Activated naive CD4-positive, alpha-beta T cell (primary cell): ENCODE data around the gene FKBP11.
"Not testable (repeated sequence)": the region's sequence is repeated elsewhere in the genome, so short reads cannot be mapped to it uniquely, and the experiment has no call there.

ENCODE experiments used
- DNase-seq, 4 experiments: peaks; one replicate each; lab custom pipeline; 2025; lab: John Stamatoyannopoulos, UW

FKBP11 gene

GRCh38 chr12:48907245-48907644, 18.0 kb downstream of the FKBP11 start:
- no peak for DNase-seq

- DNase-seq, result peak; percentile 37 to 81 (median 75)
Measured at GRCh38 chr12:48903982-48904411, 21.3 kb downstream of the FKBP11 start.

GRCh38 chr12:48903363-48903981, 21.8 kb downstream of the FKBP11 start:
- DNase-seq, result no peak

GRCh38 chr12:48901278-48901677, 24.0 kb downstream of the FKBP11 start:
- DNase-seq, result no peak

GRCh38 chr12:48899651-48900050, 25.6 kb downstream of the FKBP11 start:
- no peak for DNase-seq

- no peak for DNase-seq
Measured at GRCh38 chr12:48894271-48894670, 31.0 kb downstream of the FKBP11 start.

GRCh38 chr12:48890657-48891418, 34.5 kb downstream of the FKBP11 start:
- DNase-seq, result peak; percentile 34 to 68 (median 49)

GRCh38 chr12:48889679-48890078, 35.6 kb downstream of the FKBP11 start:
- DNase-seq, result no peak

- DNase-seq, result no peak
Measured at GRCh38 chr12:48883305-48884161, 41.8 kb downstream of the FKBP11 start.

GRCh38 chr12:48882972-48883304, 42.4 kb downstream of the FKBP11 start:
- no peak for DNase-seq

GRCh38 chr12:48882315-48882687, 43.0 kb downstream of the FKBP11 start:
- DNase-seq, result no peak

- no peak for DNase-seq
Measured at GRCh38 chr12:48881686-48882314, 43.5 kb downstream of the FKBP11 start.

- DNase-seq, result no peak
Measured at GRCh38 chr12:48880647-48881046, 44.6 kb downstream of the FKBP11 start.

- no peak for DNase-seq
Measured at GRCh38 chr12:48878548-48878947, 46.7 kb downstream of the FKBP11 start.

GRCh38 chr12:48875944-48876515, 49.3 kb downstream of the FKBP11 start:
- DNase-seq, result no peak

GRCh38 chr12:48873534-48873933, 51.8 kb downstream of the FKBP11 start:
- not testable (repeated sequence) for DNase-seq

GRCh38 chr12:48873096-48873495, 52.2 kb downstream of the FKBP11 start:
- no peak for DNase-seq
